Measurements from ENCODE around the gene ZNF500. TPM values are rescaled to one million over a fixed set of nuclear protein-coding genes. Genes with fewer than 3 reads are reported as not detected.
A peak's percentile ranks its signal among the peaks of the same experiment; 100 is the strongest.

Gene ZNF500
- total and polyA plus RNA-seq, 2 of the 4 experiments (the other 2 are of a cell fraction): 4.5 to 5.9 TPM

GRCh38 chr16:4734063-4734729, 32.8 kb downstream of the ZNF500 start, which contains the start of the genes ANKS3 and DNAAF8:
ANKS3 (minus strand) TSS chr16:4734271; CDS start chr16:4730149, 4,122 bp downstream.
DNAAF8 (plus strand) TSS chr16:4734537; CDS start chr16:4736515, 1,978 bp downstream.
- H3K9me3 ChIP-seq (ENCODE audit: control insufficient read depth, insufficient read depth, low read length): no peaks in the 10 kb centered on the region
- POLR2A ChIA-PET (ENCODE audit: unreplicated experiment): interaction anchor here (0.6 kb wide), 1 partner anchor 112 kb away, joined by 3 read pairs; no protein-coding TSS in a partner anchor
- H2BK20ac ChIP-seq (ENCODE audit: low read depth, low read length): no peak within 1 kb of the TSS
- peak within 1 kb of the TSS; percentile 53 for H3K23ac ChIP-seq (ENCODE audit: low read depth, low read length)
- peaks cover 3% of the 10 kb centered on the region; the same call in 1 of the 2 replicates for H4K20me1 ChIP-seq (ENCODE audit: insufficient read depth, low read length)
- peak within 1 kb of the TSS; percentile 92 for H3K9ac ChIP-seq (ENCODE audit: low read depth, low read length)
- in situ Hi-C loops (cut with MboI; ENCODE audit: low sequenced_read_pairs) (no loop called here), dilution Hi-C loops (cut with HindIII; ENCODE audit: low sequenced_read_pairs, unreplicated experiment) (no loop called here), intact Hi-C loops (cut with micrococcal nuclease) (loop anchor here (2.0 kb wide), 2 partner anchors 33 to 223 kb away; partner anchors contain the start of gene ZNF500)
- peak within 1 kb of the TSS; percentile 98 for H3K4me2 ChIP-seq (ENCODE audit: low read depth, low read length)
- peaks cover 7% of the 10 kb centered on the region for H3K36me3 ChIP-seq (ENCODE audit: control insufficient read depth, insufficient read depth, low read length)
- peak within 1 kb of the TSS; percentile 98 for H2AFZ ChIP-seq (replicated peaks; ENCODE audit: low read length, poor library complexity)
- WGBS, 2 experiments (ENCODE audit: extremely low coverage in 2 of 2, insufficient read length in 1 of 2): 0% methylated on average over 41 of the region's 70 CpGs; no CpG with 5 or more reads in 1 of the 2 experiments
- peak within 1 kb of the TSS; percentile 60 for H3K14ac ChIP-seq (replicated peaks; ENCODE audit: low read depth, low read length)
- peak within 1 kb of the TSS; percentile 84 for H3K27ac ChIP-seq (ENCODE audit: insufficient read depth, low read length)
- peak within 1 kb of the TSS; percentile 49 for H4K91ac ChIP-seq (ENCODE audit: insufficient read depth, low read depth, low read length)
- peak within 1 kb of the TSS; percentile 84 for H2AK9ac ChIP-seq (replicated peaks; ENCODE audit: low read depth, low read length, poor library complexity)
- peak within 1 kb of the TSS; percentile 82 for H4K5ac ChIP-seq (ENCODE audit: low read depth, low read length)
- peak; percentile 97 for DNase-seq
- H3K4me1 ChIP-seq (ENCODE audit: control insufficient read depth, insufficient read depth, low read length): peaks cover 4% of the 10 kb centered on the region
- peak within 1 kb of the TSS; percentile 48 for H3K56ac ChIP-seq (ENCODE audit: extremely low read depth, insufficient read depth, low read length)
- peak; percentile 95 for ATAC-seq (ENCODE audit: low read depth)
- H2BK5ac ChIP-seq (ENCODE audit: low read depth, low read length, poor library complexity, severe bottlenecking): peak within 1 kb of the TSS; percentile 53
- CTCF ChIA-PET: interaction anchor here (0.6 to 0.8 kb wide), 2 partner anchors 11 to 221 kb away, joined by 3 to 4 read pairs; no protein-coding TSS in a partner anchor
- peaks cover 4% of the 10 kb centered on the region; the same call in 1 of the 2 replicates for H3K9me1 ChIP-seq (ENCODE audit: insufficient read depth, low read length)
- peaks cover 19 to 35% of the 10 kb centered on the region in 2 experiments for H3K79me1 ChIP-seq (ENCODE audit: low read depth in 1 of 2, low read length in 2 of 2)
- H3K27me3 ChIP-seq (ENCODE audit: control insufficient read depth, insufficient read depth, low read length): no peaks in the 10 kb centered on the region
- no peak within 1 kb of the TSS for H2BK120ac ChIP-seq (ENCODE audit: low read depth, low read length)
- peak within 1 kb of the TSS; percentile 74; the same call in 1 of the 2 replicates for H2AK5ac ChIP-seq (ENCODE audit: low read depth, low read length)
- no peak within 1 kb of the TSS; the same call in 2 of the 3 replicates for H2BK15ac ChIP-seq (ENCODE audit: low read depth, low read length)
- H3K4me3 ChIP-seq (ENCODE audit: insufficient read depth, low read depth, low read length): peak within 1 kb of the TSS; percentile 89
- BruUV-seq (replicated peaks): no TSS peak
- TF ChIP-seq CEBPB (IDR thresholded peaks at IDR 0.05; ENCODE audit: low read depth, low read length) (no peak), MAZ (IDR thresholded peaks at IDR 0.05; ENCODE audit: borderline replicate concordance, low read depth, low read length) (peak; percentile 70), POLR2A (IDR thresholded peaks at IDR 0.05; ENCODE audit: low read depth, low read length) (no peak; the same call in 1 of the 2 replicates), ELK1 (IDR thresholded peaks at IDR 0.05; ENCODE audit: borderline replicate concordance, low read depth, low read length) (no peak), MXI1 (IDR thresholded peaks at IDR 0.05; ENCODE audit: borderline replicate concordance, low read depth, low read length) (peak; percentile 95), RCOR1 (IDR thresholded peaks at IDR 0.05; ENCODE audit: insufficient replicate concordance, low read length) (no peak), NFE2L2 (IDR thresholded peaks at IDR 0.05; ENCODE audit: low read depth, low read length) (no peak), MAFK (IDR thresholded peaks at IDR 0.05; ENCODE audit: low read depth, low read length) (no peak), BHLHE40 (IDR thresholded peaks at IDR 0.05; ENCODE audit: low read depth, low read length) (peak; percentile 20; the same call in 1 of the 2 replicates), RAD21 (IDR thresholded peaks at IDR 0.05; ENCODE audit: low read length) (no peak)
- peak within 1 kb of the TSS; percentile 65 for H3K4ac ChIP-seq (ENCODE audit: low read depth, low read length)
- peak within 1 kb of the TSS; percentile 90 to 92 for H4K8ac ChIP-seq (ENCODE audit: low read depth in 2 of 2, low read length in 2 of 2)
- H3K18ac ChIP-seq (ENCODE audit: low read depth, low read length): peak within 1 kb of the TSS; percentile 74
